ENCODE measurements around the gene ZSWIM5. TPM values are rescaled to one million over a fixed set of nuclear protein-coding genes. Genes with fewer than 3 reads are reported as not detected.
"Not testable (repeated sequence)": the region's sequence is repeated elsewhere in the genome, so short reads cannot be mapped to it uniquely, and the experiment has no call there.

Gene ZSWIM5
- total and polyA plus RNA-seq, 2 donors (not counting 1 experiment from before 2014, with no cell fraction given), result 0.36 to 1.7 TPM

GRCh38 chr1:45163111-45163510, 43.3 kb downstream of the ZSWIM5 start:
- H3K9me3 ChIP-seq (ENCODE audit: control extremely low read depth in 1 of 3, control insufficient read depth in 2 of 3, insufficient read depth in 1 of 3, low read length in 2 of 3); H3K4me1 ChIP-seq (ENCODE audit: control insufficient read depth in 2 of 2, insufficient read depth in 2 of 2, low read length in 2 of 2); CTCF ChIA-PET; H3K9ac ChIP-seq (ENCODE audit: low read length); H3K27ac ChIP-seq (ENCODE audit: low read length in 2 of 2); POLR2A ChIA-PET; H3K79me2 ChIP-seq (ENCODE audit: control insufficient read depth, insufficient read depth, low read length); H2AFZ ChIP-seq (ENCODE audit: insufficient read depth, low read depth, low read length, poor library complexity, severe bottlenecking); H3K27me3 ChIP-seq (replicated peaks in 1 of 4; ENCODE audit: control extremely low read depth in 1 of 4, control insufficient read depth in 3 of 4, insufficient read depth in 4 of 4, low read length in 3 of 4); H3K4me3 Mint-ChIP-seq; intact Hi-C loops (cut with micrococcal nuclease); H3K4me1 Mint-ChIP-seq; H3K27ac Mint-ChIP-seq; DNase-seq; H4K20me1 ChIP-seq (ENCODE audit: control insufficient read depth, insufficient read depth, low read length, poor library complexity, severe bottlenecking); H3K36me3 ChIP-seq (replicated peaks in 1 of 2; ENCODE audit: control extremely low read depth in 1 of 2, control insufficient read depth in 1 of 2, extremely low read depth in 1 of 2, insufficient read depth in 2 of 2, low read length in 1 of 2); H3K4me3 ChIP-seq (ENCODE audit: control extremely low read depth in 1 of 5, extremely low read depth in 1 of 5, insufficient read depth in 1 of 5, low read depth in 2 of 5, low read length in 4 of 5); ATAC-seq (ENCODE audit: low read depth); H3K9me3 Mint-ChIP-seq (ENCODE audit: insufficient read depth); H3K4me2 ChIP-seq (replicated peaks; ENCODE audit: low read depth, low read length, poor library complexity, severe bottlenecking): not testable (repeated sequence)
- WGBS (ENCODE audit: insufficient coverage), result 100% methylated on average over 1 of the region's 3 CpGs
- H3K27me3 Mint-ChIP-seq, result peaks cover 26% of the 10 kb centered on the region

GRCh38 chr1:45162041-45163035, 44.1 kb downstream of the ZSWIM5 start:
- H4K20me1 ChIP-seq (ENCODE audit: control insufficient read depth, insufficient read depth, low read length, poor library complexity, severe bottlenecking); H3K36me3 ChIP-seq (replicated peaks in 1 of 2; ENCODE audit: control extremely low read depth in 1 of 2, control insufficient read depth in 1 of 2, extremely low read depth in 1 of 2, insufficient read depth in 2 of 2, low read length in 1 of 2); H3K4me1 ChIP-seq (ENCODE audit: control insufficient read depth in 2 of 2, insufficient read depth in 2 of 2, low read length in 2 of 2); H3K79me2 ChIP-seq (ENCODE audit: control insufficient read depth, insufficient read depth, low read length); H2AFZ ChIP-seq (ENCODE audit: insufficient read depth, low read depth, low read length, poor library complexity, severe bottlenecking); H3K4me3 ChIP-seq (ENCODE audit: control extremely low read depth in 1 of 5, extremely low read depth in 1 of 5, insufficient read depth in 1 of 5, low read depth in 2 of 5, low read length in 4 of 5); H3K27me3 ChIP-seq (replicated peaks in 1 of 4; ENCODE audit: control extremely low read depth in 1 of 4, control insufficient read depth in 3 of 4, insufficient read depth in 4 of 4, low read length in 3 of 4); ATAC-seq (ENCODE audit: low read depth); H3K9me3 ChIP-seq (ENCODE audit: control extremely low read depth in 1 of 3, control insufficient read depth in 2 of 3, insufficient read depth in 1 of 3, low read length in 2 of 3); H3K27ac Mint-ChIP-seq; H3K9ac ChIP-seq (ENCODE audit: low read length); H3K4me3 Mint-ChIP-seq; H3K4me2 ChIP-seq (replicated peaks; ENCODE audit: low read depth, low read length, poor library complexity, severe bottlenecking); H3K27ac ChIP-seq (ENCODE audit: low read length in 2 of 2); DNase-seq; H3K4me1 Mint-ChIP-seq; CTCF ChIA-PET; H3K9me3 Mint-ChIP-seq (ENCODE audit: insufficient read depth); POLR2A ChIA-PET; intact Hi-C loops (cut with micrococcal nuclease): not testable (repeated sequence)
- peaks cover 26% of the 10 kb centered on the region for H3K27me3 Mint-ChIP-seq
- 89% methylated on average over 12 of the region's 14 CpGs for WGBS (ENCODE audit: insufficient coverage)
